GM12801 (cell line): ENCODE results near the gene ZGLP1.

ENCODE experiments used
- CTCF ChIP-seq: IDR thresholded peaks from one replicate; pipeline ENCODE4 v1.5.1; 2011; ENCODE audit warnings: control low read depth; ENCODE audit not compliant: insufficient read length; ENCODE audit errors: extremely low read depth

The ZGLP1 gene

DNA sequence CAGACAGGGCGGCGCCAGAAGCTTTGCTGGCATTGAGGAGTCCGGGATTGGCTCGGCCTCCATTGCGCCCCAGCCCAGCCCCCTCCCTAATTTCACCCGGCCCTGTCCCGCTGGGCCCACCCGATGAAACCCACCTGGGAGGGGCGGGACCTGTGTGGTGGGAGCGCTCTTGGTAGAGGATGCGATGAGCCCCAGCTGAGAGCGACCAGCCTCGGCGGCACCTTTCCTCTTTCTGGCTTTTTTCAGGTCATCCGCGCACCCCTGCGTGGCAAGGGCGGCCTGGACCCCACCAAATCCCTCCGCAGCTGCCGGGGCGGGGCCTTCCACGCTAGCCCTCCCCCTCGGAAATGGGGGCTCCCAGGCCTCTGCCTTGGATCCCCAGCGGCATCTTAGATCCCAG is at the start of gene ZGLP1:
TSS of gene ZGLP1 (minus strand) at position 393 of the 400 bp plus-strand sequence.
- no peak for TF ChIP-seq CTCF

GRCh38 chr19:10356431-10356830 is 46.8 kb upstream of the ZGLP1 start:
- TF ChIP-seq CTCF: no peak

GRCh38 chr19:10353793-10354391 is 44.3 kb upstream of the ZGLP1 start:
- no peak for TF ChIP-seq CTCF

DNA sequence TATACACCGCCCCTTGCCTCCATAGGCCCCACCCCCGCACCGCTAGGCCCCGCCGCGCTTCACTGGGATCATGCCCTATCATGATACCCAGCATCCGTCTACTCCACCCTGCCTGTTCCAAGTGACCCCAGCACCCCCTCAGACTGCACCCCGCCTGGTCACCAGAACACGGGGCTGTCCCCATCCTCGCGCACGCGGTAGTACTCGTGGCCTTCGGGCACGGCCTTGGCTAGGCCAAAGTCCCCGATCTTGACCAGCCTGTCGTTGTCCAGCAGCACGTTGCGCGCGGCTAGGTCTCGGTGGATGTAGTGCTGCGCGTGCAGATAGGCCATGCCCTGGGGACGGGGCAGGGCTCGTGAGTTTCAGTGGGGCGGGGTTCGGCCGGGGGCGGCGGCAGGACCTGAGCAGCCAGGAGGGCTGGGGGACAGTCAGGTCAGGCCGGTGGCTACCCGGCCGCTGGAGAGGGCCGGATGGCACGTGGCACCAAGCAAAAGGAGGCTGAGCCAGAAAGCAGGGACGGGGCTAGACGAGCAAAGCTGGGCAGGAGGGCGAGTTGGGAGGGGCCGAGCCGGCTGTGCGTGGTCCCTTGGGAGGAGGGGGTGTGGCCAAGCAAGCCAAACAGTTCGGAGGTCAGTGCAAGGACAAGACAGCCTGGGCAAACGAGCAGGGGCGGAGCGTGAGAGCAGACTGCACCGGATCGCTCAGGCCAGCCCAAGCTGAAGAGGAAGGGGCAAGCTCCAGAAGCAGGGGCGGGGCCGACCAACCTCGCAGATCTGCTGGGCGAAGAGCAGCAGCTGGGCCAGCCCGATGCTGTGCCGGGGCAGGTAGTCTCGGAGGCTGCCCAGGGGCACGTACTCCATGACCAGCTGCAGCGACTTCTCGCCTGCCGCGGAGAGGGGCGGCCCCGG is 43.4 kb upstream of the ZGLP1 start:
- no peak for TF ChIP-seq CTCF

GRCh38 chr19:10346509-10346908 is 36.9 kb upstream of the ZGLP1 start:
- no peak for TF ChIP-seq CTCF

DNA sequence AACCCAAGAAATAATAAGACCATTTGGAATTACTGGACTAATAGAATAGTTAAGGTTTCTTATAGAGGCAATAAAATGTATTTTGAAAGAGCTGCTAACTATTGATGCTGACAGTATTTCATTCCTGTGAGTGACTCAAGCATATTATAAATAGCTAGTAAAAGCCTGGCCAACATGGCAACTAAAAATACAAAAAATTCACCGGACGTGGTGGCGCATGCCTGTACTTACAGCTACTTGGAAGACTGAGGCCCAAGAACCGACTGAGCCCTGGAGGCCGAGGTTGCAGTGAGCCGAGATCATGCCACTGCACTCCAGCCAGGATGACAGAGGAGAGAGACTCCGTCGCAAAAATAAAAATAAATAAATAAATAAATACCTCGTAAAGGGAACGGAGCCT is 35.2 kb upstream of the ZGLP1 start:
- no peak for TF ChIP-seq CTCF

GRCh38 chr19:10343495-10343894 is 33.9 kb upstream of the ZGLP1 start:
- no peak for TF ChIP-seq CTCF
